ENCODE data around the gene COMMD1. TPM values are rescaled to one million over a fixed set of nuclear protein-coding genes. Genes with fewer than 3 reads are reported as not detected.

Gene COMMD1
- polyA plus RNA-seq, 1 of the 3 experiments (the other 2 are of a cell fraction), result 32.5 TPM

DNA sequence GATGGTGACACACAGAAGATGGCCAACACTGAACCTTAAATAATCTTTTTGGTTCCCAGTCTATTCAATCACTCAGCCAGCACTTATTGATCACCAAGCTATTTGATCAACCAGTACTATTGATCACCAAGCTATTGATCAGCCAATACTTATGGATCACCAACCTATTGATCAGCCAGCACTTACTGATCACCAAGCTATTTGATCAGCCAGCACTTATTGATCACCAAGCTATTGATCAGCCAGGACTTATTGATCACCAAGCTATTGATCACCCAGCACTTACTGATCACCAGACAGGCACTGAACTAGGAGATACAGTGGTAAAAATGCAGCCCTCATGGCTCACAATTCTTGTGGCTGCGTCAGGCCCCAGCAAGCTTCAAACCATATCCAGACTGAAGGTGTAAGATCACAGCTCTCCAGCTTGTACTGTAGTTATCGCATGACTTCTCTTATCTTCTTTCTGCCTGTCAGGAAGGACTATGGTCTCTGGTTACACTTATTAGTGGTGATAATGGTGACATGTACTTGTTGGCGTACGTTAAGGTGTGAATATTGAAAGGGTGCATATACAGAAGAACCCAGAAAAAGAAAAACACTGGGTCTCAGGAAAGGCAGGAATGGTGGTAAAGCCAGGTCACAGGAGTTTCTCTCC lies 272.0 kb downstream of the COMMD1 start (continued):
- TF ChIP-seq USF1 (IDR thresholded peaks at IDR 0.05; ENCODE audit: borderline replicate concordance, low read depth) (no peak), FOXJ3 (CRISPR knock-in tag; IDR thresholded peaks at IDR 0.05) (no peak), RFX5 (IDR thresholded peaks at IDR 0.05; ENCODE audit: low read length) (no peak), SIN3A (IDR thresholded peaks at IDR 0.05; ENCODE audit: borderline replicate concordance, low read depth, low read length) (no peak)

- no peak overlapping the region for H3K9ac ChIP-seq
- H3K9me3 ChIP-seq, result no peaks in the 10 kb centered on the region
- H3K4me3 ChIP-seq (ENCODE audit: low read depth in 2 of 2, low read length in 1 of 2), result no peak overlapping the region
- H3K9me2 ChIP-seq, result no peaks in the 10 kb centered on the region
- 79% methylated on average over 4 of the region's 5 CpGs for WGBS (ENCODE audit: low lambda C conversion rate)
- H2AFZ ChIP-seq (ENCODE audit: low read depth), result no peak overlapping the region
- H3K79me2 ChIP-seq (ENCODE audit: insufficient read depth), result no peaks in the 10 kb centered on the region
- no peak for TF ChIP-seq RAD21 (IDR thresholded peaks at IDR 0.05; ENCODE audit: low read length)
- TF ChIP-seq MEF2A (IDR thresholded peaks at IDR 0.05; ENCODE audit: borderline replicate concordance, low read depth), result no peak
- no peak overlapping the region for H3K4me2 ChIP-seq
- ChIA-PET POLR2A (no interaction called here), CTCF (interaction anchor here (0.6 to 0.9 kb wide), 2 partner anchors 25 to 178 kb away, joined by 3 to 4 read pairs; no protein-coding TSS in a partner anchor)
- H3K36me3 ChIP-seq (replicated peaks in 1 of 2; ENCODE audit: control insufficient read depth in 1 of 2, insufficient read depth in 2 of 2, low read length in 1 of 2), result no peaks in the 10 kb centered on the region
- H4K20me1 ChIP-seq (ENCODE audit: insufficient read depth), result no peaks in the 10 kb centered on the region
- H3K4me1 ChIP-seq (ENCODE audit: control insufficient read depth in 1 of 2, insufficient read depth in 2 of 2, low read depth in 1 of 2, low read length in 1 of 2), result peaks cover 0 to 25% of the 10 kb centered on the region in 2 experiments; a peak in 2 of 4 replicates
- H3K27me3 ChIP-seq (ENCODE audit: insufficient read depth), result no peaks in the 10 kb centered on the region
- peaks cover 3% of the 10 kb centered on the region for H3F3A ChIP-seq (replicated peaks; ENCODE audit: insufficient read depth)
- no peak for DNase-seq
- H3K27ac ChIP-seq (ENCODE audit: low read depth in 2 of 2, low read length in 1 of 2), result no peak overlapping the region
Observed at GRCh38 chr2:62178741-62179271, 273.3 kb downstream of the COMMD1 start.

DNA sequence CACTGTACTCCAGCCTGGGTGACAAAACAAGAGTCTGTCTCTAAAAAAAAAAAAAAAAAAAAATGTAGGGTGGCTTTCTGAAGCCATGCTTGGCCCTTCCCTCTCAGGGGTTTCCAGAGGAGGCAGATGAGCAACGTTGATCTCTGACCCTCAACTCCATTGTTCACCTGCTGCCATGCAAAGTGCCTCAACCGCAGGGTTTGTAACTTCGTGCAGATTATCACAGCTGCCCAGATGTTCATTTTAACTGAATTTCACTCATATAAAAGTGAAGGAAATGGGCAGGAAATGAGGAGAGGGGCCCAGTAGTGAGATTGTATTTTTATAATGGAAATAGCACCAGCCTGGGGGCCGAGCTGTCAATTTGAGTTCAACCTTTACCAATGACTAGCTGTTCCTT lies 275.5 kb downstream of the COMMD1 start:
- no peak overlapping the region for H3K4me3 ChIP-seq (ENCODE audit: low read depth in 2 of 2, low read length in 1 of 2)
- H3K4me2 ChIP-seq, result no peak overlapping the region
- no peaks in the 10 kb centered on the region for H3K79me2 ChIP-seq (ENCODE audit: insufficient read depth)
- DNase-seq, result no peak
- no peaks in the 10 kb centered on the region for H3K9me3 ChIP-seq
- WGBS (ENCODE audit: low lambda C conversion rate), result 73% methylated on average over 4 of the region's 4 CpGs
- H3K9ac ChIP-seq, result no peak overlapping the region
- no peaks in the 10 kb centered on the region for H3F3A ChIP-seq (replicated peaks; ENCODE audit: insufficient read depth)
- no peaks in the 10 kb centered on the region for H3K36me3 ChIP-seq (replicated peaks in 1 of 2; ENCODE audit: control insufficient read depth in 1 of 2, insufficient read depth in 2 of 2, low read length in 1 of 2)
- no peak overlapping the region for H2AFZ ChIP-seq (ENCODE audit: low read depth)
- no peak overlapping the region for H3K27ac ChIP-seq (ENCODE audit: low read depth in 2 of 2, low read length in 1 of 2)
- peaks cover 0 to 20% of the 10 kb centered on the region in 2 experiments; a peak in 2 of 4 replicates for H3K4me1 ChIP-seq (ENCODE audit: control insufficient read depth in 1 of 2, insufficient read depth in 2 of 2, low read depth in 1 of 2, low read length in 1 of 2)
- ChIA-PET POLR2A (no interaction called here), CTCF (interaction anchor here (1.4 kb wide), 1 partner anchor 23 kb away, joined by 3 read pairs; no protein-coding TSS in a partner anchor)
- H3K27me3 ChIP-seq (ENCODE audit: insufficient read depth), result no peaks in the 10 kb centered on the region
- no peaks in the 10 kb centered on the region for H3K9me2 ChIP-seq
- H4K20me1 ChIP-seq (ENCODE audit: insufficient read depth), result no peaks in the 10 kb centered on the region
- TF ChIP-seq MEF2A (IDR thresholded peaks at IDR 0.05; ENCODE audit: borderline replicate concordance, low read depth), result no peak
- no peak for TF ChIP-seq NFIC (IDR thresholded peaks at IDR 0.05; ENCODE audit: borderline replicate concordance)
- TF ChIP-seq USF1 (IDR thresholded peaks at IDR 0.05; ENCODE audit: borderline replicate concordance, low read depth), result no peak
- TF ChIP-seq CHD2 (IDR thresholded peaks at IDR 0.05; ENCODE audit: low read length, partially characterized antibody), result no peak
- TF ChIP-seq, protein P1, sequence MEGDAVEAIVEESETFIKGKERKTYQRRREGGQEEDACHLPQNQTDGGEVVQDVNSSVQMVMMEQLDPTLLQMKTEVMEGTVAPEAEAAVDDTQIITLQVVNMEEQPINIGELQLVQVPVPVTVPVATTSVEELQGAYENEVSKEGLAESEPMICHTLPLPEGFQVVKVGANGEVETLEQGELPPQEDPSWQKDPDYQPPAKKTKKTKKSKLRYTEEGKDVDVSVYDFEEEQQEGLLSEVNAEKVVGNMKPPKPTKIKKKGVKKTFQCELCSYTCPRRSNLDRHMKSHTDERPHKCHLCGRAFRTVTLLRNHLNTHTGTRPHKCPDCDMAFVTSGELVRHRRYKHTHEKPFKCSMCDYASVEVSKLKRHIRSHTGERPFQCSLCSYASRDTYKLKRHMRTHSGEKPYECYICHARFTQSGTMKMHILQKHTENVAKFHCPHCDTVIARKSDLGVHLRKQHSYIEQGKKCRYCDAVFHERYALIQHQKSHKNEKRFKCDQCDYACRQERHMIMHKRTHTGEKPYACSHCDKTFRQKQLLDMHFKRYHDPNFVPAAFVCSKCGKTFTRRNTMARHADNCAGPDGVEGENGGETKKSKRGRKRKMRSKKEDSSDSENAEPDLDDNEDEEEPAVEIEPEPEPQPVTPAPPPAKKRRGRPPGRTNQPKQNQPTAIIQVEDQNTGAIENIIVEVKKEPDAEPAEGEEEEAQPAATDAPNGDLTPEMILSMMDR (IDR thresholded peaks at IDR 0.05), result no peak
- TF ChIP-seq, protein P2, sequence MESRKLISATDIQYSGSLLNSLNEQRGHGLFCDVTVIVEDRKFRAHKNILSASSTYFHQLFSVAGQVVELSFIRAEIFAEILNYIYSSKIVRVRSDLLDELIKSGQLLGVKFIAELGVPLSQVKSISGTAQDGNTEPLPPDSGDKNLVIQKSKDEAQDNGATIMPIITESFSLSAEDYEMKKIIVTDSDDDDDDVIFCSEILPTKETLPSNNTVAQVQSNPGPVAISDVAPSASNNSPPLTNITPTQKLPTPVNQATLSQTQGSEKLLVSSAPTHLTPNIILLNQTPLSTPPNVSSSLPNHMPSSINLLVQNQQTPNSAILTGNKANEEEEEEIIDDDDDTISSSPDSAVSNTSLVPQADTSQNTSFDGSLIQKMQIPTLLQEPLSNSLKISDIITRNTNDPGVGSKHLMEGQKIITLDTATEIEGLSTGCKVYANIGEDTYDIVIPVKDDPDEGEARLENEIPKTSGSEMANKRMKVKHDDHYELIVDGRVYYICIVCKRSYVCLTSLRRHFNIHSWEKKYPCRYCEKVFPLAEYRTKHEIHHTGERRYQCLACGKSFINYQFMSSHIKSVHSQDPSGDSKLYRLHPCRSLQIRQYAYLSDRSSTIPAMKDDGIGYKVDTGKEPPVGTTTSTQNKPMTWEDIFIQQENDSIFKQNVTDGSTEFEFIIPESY (IDR thresholded peaks at IDR 0.05; ENCODE audit: borderline replicate concordance, low read depth), result no peak
- no peak for TF ChIP-seq ELF1 (IDR thresholded peaks at IDR 0.05)
- TF ChIP-seq SIN3A (IDR thresholded peaks at IDR 0.05; ENCODE audit: borderline replicate concordance, low read depth, low read length), result no peak
- TF ChIP-seq, protein P3, sequence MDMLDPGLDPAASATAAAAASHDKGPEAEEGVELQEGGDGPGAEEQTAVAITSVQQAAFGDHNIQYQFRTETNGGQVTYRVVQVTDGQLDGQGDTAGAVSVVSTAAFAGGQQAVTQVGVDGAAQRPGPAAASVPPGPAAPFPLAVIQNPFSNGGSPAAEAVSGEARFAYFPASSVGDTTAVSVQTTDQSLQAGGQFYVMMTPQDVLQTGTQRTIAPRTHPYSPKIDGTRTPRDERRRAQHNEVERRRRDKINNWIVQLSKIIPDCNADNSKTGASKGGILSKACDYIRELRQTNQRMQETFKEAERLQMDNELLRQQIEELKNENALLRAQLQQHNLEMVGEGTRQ (IDR thresholded peaks at IDR 0.05; ENCODE audit: borderline replicate concordance, low read depth, low read length), result no peak
- TF ChIP-seq MXI1 (IDR thresholded peaks at IDR 0.05; ENCODE audit: low read depth, low read length), result no peak
- TF ChIP-seq FOSL2 (IDR thresholded peaks at IDR 0.05; ENCODE audit: borderline replicate concordance, low read depth), result no peak
- no peak for TF ChIP-seq RXRA (IDR thresholded peaks at IDR 0.05; ENCODE audit: borderline replicate concordance, low read depth)
- TF ChIP-seq TCF12 (IDR thresholded peaks at IDR 0.05), result no peak
